NCI-H1092 treated with DMSO at 0.1 percent for 48 hours (cell line): Measurements from ENCODE around the gene SS18L1.

Experiments
- DNase-seq: peaks from one replicate; lab custom pipeline; 2025; lab: John Stamatoyannopoulos, UW

Gene SS18L1

DNA sequence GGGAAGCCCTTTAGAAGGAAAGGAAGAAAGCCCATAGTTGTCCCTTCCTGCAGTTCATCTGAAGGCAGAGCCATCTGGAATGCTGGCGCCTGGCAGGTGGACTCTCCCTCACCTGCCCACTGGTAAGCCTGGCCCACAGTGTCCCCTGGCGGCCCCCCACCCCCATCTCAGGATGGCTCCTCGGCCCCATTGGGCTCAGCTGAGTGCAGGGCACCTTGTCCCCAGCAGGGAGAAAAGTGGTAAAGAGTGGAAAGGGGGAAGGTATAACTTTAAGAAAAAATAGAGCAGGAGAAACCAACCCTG, 12.6 kb downstream of the SS18L1 start:
- DNase-seq: no peak

DNA sequence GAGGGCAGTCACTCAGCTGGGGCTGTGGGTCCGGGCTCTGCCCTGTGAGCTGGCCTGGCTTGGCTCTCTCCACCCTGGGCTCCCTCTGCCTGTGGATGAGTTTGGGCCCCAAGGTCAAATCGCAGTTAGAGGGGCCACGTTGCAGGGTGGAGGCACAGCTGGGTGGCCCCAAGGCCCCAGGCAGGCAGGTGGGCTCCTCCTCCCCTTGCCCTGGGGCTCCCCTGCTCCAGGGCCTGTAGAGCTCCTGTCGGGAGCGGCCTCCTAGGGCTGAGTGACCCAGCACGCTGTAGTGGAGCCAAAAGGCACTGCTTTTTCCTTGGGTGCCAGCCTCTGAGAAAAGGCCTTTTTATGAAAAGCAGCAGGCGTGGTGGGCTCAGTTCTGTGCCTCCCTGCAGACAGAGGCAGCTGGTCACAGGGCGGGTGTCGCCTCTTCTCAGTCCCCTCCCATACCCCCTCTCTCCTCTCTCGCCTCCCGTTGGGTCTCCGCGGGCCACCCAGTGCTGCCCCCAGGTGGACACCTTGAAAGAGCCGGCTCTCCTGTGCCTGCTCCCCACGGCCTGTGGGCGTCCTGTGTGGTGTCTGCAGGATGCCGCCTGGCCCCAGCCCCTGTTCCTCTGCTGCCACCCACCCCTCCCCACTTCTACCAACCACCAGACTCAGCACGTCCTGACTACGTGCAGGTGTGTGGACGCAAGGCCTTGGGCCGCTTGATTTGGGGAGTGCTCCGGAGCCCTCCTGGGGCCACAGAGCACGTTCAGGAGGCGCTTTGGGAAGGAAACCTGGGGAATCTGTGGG, 13.2 kb downstream of the SS18L1 start:
- peak; percentile 14 for DNase-seq

DNA sequence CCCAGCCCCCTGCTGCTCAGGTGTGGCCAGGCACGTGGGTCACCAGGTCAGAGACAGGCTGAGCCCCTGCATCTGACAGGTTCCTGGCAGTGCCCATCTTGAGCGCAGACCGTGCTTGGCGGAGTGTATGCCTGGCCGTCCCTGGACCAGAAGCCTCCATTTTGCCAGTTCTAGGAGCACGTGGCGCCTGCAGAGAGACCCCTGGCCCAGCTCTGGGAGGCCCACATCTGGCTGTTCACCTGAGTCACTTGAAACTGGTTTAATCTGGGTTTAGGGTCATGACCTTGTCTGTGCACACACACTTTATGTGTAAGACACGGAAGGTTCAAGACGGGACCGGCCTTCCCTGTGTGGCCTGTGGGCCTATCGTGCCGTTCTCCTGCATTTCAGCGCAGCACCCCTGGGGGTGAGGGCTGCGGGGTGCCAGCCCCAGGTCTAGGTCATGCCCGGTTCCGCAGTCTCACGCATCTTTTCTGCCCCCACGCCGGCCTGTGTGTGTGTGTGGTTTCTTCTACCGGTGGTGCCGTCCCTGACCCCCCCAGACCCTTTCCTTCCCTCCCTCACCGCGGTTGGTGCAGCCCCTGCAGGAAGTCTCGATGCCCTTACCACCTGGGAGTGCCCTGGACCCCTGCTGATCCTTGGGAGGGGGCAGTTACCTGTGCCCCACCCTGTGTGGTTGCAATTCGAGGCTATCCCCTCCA, 14.0 kb downstream of the SS18L1 start:
- DNase-seq: no peak

DNA sequence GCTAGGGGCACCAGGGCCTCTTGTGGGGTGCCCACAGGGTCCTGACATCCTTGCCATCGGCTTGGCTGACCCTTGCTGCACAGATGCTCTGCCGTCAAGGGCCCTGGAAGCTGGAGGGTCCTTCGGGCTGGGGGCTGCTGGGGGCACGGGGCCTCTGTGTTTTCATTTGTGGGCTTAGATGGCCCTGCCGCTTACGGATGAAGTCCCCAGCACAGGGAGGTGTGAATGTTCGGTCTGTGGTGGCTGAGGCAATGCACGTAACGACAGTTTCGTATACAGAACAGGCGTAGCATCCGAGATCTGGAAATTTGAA, 14.5 kb downstream of the SS18L1 start:
- DNase-seq: no peak

DNA sequence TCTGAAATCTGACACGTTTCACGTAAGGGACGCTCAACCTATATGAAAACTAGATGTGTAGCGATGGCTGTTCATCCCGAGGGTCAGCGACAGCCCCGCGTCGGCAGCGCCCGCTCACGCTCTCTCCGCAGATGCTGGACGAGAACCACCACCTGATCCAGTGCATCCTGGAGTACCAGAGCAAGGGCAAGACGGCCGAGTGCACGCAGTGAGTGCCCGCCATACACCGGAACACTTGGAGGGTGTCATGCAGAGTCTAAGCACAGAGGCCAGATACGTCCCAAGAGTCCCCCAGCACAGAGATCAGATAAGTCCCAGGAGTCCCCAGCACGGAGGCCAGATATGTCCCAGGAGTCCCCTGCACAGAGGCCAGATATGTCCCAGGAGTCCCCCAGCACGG, 15.0 kb downstream of the SS18L1 start:
- no peak for DNase-seq

DNA sequence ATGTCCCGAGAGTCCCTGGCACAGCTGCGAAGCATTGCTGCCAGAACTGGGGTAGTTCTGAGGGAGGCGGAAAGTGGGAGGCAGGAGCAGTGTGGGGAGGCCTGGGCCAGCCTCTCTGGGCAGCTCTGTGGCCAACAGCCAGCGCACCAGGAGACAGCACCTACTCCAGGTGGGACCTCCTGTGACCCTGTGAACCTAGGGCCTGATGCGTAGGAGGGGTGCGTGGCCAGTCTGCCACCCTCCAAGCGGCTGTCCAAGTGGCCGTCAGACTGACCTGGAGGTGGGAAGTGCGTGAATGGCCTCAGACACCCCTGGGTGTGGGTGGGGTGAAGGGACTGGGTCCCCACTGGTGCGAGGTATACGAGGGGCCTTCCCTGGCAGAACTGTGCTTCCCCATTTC, 15.5 kb downstream of the SS18L1 start:
- DNase-seq: no peak

DNA sequence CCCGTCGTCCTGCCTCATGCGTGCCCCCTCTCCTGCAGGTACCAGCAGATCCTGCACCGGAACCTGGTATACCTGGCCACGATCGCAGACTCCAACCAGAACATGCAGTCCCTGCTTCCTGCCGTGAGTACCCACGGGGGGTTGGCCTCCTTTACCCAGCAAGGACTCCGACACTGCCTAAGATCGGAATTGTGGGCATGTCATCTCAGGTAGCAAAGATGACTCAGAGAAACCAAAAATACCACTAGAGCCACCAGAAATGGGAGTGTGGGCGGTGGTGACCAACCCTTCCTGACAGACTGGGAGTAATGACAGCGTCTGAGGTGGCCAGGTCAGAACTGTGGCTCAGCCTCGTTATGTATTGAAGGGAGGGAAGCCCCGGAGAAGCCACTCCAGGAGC, 16.3 kb downstream of the SS18L1 start:
- no peak for DNase-seq

DNA sequence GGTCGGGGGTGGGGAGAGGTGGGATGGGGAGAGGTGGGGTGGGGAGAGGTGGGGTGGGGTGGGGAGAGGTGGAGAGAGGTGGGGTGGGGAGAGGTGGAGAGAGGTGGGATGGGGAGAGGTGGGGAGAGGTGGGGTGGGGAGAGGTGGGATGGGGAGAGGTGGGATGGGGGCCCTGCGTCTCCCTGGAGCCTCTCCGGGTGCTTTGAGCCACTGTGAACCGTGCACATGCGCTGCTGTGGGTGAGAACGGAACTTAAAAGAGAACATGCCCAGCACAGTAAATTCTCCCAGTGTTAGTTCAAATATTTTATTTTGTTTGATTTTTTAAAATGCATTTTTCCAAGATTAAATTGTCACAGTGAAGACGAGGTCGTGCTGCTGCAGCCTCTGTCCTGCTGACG, 16.7 kb downstream of the SS18L1 start:
- no peak for DNase-seq

DNA sequence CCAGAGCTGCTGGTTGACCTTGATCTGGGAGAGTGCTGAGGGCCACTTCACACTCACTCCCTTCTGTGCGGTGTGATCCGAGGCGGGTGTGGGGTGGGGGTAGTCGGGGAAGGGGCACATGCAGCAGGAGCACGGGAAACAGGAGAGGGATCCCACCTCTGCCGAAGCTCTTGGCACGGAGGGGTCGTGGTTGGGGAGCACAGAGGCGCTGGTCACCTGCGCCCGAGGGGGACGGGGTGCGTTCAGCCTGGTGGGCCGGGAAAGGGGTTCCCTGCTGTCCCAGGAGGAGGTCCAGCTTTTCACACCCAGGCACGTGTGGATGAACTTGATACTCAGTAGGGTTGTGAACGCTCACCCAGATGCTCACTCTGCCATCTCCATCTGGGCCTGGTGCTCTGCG, 17.3 kb downstream of the SS18L1 start:
- DNase-seq: no peak

DNA sequence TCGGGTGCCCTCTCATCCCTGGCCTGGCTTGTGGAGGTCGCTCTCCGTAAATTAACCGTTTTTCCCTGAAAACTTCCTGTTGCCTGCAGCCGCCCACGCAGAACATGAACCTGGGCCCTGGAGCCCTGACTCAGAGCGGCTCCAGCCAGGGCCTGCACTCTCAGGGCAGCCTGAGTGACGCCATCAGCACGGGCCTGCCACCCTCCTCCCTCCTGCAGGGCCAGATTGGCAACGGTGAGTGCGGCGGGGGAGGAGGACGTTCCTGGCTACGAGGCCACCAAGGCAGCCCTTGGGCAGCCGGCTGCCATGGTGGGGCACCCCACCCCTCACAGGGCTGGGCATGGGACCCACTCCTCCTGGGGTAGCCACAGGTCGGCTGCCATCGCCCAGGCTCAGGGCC, 17.8 kb downstream of the SS18L1 start:
- no peak for DNase-seq

DNA sequence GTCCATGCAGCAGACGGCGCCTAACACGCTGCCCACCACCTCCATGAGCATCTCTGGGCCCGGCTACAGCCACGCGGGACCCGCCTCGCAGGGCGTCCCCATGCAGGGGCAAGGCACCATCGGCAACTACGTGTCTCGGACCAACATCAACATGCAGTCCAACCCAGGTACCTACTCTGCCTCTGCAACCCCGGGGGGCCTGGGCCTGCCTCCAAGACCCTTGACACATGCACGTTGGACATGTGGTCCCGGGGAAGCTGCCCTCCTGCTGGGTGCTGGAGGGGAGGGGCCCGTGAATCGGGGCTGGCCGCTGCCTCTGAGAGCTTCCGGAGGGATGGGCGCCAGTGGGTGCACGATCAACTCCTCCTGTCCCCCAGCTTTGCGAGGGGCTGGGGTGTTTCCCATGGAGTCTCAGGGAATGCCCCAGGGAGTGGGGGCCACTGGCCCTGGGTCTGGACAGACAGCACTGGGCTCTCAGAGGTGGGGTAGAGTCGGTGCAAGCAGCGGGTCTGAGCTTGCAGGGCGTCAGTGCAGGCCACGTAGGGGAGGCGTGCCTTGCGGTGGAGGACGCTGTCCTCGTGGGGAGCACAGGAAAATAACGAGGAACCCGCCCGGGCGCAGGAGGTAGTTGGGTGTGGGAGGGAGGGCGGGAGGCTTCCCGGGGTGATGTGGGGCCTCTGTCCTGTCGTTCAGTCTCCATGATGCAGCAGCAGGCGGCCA, 19.4 kb downstream of the SS18L1 start:
- DNase-seq: no peak

DNA sequence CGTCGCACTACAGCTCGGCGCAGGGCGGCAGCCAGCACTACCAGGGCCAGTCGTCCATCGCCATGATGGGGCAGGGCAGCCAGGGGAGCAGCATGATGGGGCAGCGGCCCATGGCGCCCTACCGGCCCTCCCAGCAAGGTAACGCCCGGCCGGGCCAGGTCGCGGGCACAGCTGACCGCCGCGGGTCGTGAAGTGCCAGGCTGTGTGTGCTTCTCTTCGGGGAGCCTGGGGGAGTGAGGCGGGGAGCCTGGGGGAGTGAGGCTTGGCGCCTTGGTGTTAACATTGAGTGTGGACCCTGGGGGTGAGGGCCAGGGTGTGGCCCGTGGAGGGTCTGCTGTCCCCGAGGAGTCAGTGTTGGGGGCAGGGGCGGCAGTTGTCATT, 19.9 kb downstream of the SS18L1 start:
- no peak for DNase-seq

DNA sequence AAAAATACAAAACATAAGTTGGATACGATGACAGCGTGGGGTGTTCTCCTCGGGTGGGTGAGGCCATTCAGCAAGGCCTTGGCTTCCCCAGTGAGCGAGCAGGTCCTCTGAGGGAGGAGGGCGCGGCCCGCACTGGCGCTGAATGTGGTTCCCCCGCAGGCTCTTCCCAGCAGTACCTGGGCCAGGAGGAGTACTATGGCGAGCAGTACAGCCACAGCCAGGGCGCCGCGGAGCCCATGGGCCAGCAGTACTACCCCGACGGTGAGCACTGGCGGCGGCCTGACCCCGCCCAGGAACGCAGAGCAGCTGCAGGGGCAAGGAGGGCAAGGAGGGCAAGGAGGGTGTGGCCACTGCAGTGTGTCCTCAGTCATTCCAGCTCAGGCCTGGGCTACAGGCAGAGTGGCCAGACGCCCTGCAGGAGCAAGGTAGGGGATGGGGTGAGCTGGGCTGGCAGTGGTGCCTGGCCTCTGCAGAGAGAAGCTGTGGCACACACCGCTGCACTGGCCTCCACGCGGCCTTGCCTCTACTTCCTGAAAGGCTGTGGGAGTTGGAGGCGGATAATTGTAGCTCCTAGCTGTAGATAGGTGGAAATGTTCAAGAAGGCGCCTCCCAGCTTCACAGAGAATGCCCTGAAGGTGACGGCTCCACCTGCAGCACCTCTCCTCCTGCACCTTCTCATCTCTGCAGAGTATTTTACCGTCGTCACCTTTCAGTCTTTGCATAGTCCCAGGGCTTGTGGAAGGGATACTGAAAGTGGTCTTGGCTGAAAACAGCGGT, 20.6 kb downstream of the SS18L1 start:
- no peak for DNase-seq

DNA sequence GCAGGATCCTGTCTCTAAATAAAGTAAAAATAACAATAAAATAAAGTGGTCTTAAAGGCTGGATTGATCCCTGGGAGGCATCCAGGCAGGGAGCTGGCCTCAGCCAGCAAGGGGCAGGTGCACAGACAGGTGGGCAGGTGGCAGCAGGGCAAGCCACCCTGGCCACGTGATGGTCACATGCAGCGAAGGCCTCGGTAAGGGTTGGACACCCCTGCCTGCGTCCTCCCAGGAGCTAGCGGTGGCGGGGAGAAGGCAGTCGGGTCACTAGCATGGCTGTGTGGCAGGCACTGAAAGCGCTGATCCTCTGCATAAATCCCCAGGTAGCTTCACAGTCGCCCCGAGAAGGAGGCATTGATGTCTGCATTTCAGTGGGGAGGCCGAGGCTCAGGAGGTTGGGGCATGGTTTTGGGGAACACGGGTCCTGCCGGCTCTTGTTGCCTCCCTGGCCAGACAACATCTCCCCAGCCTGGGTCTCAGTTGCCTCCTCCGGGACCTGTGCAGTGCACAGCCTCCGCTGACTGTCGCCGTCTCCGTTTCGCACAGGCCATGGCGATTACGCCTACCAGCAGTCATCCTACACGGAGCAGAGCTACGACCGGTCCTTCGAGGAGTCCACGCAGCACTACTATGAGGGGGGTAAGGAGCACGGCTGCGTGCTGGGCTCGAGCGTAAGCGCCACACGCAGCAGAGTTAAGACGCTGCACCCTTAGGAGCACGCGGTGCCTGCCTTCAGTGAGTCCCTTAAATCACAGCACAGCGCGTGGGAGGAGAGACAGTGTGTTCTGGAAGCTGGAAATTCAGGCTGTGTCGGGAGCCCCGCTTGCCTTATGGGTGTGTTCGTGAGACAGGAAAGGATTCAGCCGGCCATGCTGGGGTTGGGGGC, 21.6 kb downstream of the SS18L1 start:
- DNase-seq: no peak

DNA sequence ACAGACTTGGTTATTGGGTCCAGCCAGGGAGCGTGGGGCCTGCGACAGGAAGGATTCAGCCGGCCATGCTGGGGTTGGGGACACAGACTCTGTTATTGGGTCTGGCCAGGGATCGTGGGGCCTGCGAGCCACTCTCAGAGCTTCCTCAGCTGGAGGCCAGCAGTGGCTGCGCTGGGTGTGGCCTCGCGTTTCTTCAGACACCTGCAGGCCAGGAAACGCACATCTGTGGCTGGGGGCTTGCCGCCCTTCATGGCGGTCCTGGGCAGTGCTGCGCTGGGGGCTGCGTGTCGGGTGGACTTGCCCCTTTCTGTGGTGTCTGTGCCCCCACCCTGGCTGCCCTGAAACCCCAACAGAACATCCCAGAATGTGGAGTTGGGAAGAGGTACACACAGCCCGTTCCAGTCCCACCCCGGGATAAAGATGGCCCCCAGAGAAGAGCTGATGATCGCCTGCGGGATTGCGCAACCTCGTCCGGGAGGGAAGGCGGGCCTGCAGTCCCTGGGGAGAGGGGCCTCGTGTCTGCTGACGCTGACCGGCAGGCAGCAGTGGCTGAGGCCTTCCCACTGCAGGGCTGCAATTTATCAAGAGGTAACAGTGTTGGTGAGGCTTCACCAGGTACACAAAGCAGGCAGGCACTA, 22.3 kb downstream of the SS18L1 start:
- no peak for DNase-seq

DNA sequence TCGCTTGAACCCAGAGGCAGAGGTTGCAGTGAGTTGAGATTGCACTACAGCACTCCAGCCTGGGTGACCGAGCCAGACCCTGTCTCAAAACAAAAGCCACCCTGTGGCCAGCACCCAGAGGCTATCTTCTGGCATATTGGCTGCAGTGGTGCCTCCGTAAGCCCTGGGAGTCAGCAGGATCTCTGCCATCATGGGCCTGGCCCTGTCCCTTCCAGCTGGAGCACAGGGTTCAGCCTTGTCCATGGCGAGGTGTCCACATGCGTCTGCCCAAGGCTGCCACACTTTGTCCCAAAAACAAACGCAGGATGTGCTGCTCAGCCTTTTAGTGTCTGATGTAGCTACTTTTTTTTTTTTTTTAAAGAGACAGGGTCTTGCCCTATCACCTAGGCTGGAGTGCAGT, 23.9 kb downstream of the SS18L1 start:
- DNase-seq: no peak

DNA sequence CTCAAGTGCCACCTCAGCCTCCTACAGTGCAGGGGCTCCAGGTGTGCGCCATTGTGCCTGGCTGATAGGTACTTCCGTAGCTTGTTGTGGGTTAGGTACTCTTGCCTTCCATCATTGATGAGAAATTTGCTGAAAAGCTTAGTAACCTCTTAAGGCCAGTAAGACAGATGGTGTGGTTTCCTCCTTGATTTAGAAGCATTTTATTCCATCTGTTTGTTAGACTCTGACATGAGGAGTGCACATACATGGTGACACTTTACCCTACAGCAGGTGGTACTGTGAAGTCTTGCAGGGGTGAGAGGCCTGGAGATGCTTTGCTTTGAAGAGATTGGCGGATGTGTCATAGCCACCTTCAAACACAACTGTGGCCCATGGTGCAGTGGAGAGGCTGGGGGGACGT, 24.5 kb downstream of the SS18L1 start:
- no peak for DNase-seq

DNA sequence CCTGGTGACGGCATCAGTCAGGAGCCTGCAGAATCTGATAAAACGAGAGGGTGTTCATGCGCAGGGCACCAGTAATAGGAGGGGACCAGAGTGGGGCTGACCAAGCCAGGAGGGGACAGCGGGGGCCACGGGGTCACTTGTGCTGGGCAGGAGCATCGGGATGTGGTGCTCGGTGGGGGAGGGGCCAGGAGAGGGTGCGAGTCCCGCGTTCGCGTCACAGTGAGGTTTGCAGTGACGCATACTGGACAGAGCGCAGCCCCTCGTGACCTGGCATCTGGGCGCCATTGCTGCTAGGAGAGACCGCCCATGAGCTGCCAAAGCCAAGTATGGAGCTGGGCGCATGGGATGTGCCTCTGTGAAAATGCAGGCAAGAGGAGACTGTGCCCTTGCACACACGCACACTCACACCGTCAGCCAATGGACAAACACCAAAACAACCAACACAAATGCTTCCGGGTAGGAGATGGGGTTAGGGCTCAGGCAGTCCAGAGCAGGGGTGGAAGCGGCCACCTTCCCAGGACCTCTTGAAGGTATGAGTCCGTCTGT, 25.4 kb downstream of the SS18L1 start:
- DNase-seq: no peak

DNA sequence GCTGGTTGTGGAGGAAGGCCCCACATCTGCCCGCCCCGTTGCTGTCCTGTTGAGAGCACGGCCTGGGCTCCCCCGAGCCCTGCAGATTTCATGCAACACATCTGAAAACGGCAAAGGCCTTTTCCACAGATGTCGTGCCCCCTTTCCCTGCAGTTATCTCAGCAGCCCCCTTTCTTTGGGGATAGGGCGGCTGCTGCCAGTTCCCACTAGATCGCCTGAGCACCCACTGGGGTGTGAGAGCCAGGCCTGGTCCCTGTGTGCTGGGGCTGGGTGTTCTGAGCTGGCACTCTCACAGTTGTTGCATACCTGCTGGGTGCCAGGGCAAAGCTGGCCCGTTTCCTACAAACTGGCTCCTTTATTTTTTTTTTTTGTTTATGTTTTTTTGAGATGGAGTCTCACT, 27.0 kb downstream of the SS18L1 start:
- DNase-seq: no peak

DNA sequence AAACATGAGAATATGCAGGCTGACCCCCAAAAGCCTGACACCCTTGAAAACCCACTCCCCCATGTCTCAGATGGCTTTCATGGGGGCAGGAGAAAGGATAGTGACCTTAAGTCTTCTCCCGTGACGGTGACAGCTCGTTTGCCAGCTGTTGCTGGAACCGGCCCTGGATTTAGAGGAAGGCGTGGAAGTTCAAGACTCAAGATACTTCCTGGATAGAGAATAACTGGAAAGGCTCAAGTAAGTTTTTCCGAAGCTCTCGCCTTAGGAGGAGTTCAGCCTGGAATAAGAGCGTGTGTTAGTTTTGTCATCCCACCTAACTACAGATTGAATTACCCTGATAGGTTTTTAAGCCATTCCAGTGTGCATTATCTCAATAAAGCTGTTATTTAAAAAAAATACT, 27.7 kb downstream of the SS18L1 start:
- DNase-seq: no peak

DNA sequence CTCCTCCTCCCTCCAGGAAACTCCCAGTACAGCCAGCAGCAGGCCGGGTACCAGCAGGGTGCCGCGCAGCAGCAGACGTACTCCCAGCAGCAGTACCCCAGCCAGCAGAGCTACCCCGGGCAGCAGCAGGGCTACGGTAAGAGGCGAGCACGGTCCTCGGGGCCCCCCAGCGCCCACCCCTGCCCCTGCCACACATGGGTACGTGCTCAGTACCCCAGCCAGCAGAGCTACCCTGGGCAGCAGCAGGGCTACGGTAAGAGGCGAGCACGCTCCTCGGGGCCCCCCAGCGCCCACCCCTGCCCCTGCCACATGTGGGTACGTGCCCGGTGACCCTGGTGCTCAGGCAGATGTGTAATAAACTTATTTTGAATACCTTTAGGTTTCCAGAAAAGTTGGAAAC, 29.1 kb downstream of the SS18L1 start:
- no peak for DNase-seq
